GM21381 (cell line): ENCODE measurements around the gene MRPS24.
A peak's percentile ranks its signal among the peaks of the same experiment; 100 is the strongest.
"Not testable (repeated sequence)": the region's sequence is repeated elsewhere in the genome, so short reads cannot be mapped to it uniquely, and the experiment has no call there.

ENCODE experiments used
- ATAC-seq: cut with Tn5 transposase; IDR thresholded peaks from one replicate; pipeline ENCODE4 v1.9.1; 2021; ENCODE audit warnings: mild to moderate bottlenecking, moderate library complexity; ENCODE audit not compliant: unreplicated experiment

MRPS24 gene

GRCh38 chr7:43843296-43843695 is 26.0 kb downstream of the MRPS24 start:
- ATAC-seq = no peak

- ATAC-seq = no peak
Observed at GRCh38 chr7:43838201-43838658, 31.1 kb downstream of the MRPS24 start.

- ATAC-seq = peak; percentile 50
Observed at GRCh38 chr7:43834463-43835251, 34.7 kb downstream of the MRPS24 start.

GRCh38 chr7:43830917-43831316 is 38.4 kb downstream of the MRPS24 start:
- ATAC-seq = not testable (repeated sequence)

- no peak for ATAC-seq
Observed at GRCh38 chr7:43825391-43825808, 43.9 kb downstream of the MRPS24 start.

GRCh38 chr7:43824963-43825362 is 44.4 kb downstream of the MRPS24 start:
- no peak for ATAC-seq

- not testable (repeated sequence) for ATAC-seq
Observed at GRCh38 chr7:43824513-43824912, 44.8 kb downstream of the MRPS24 start.

- ATAC-seq = no peak
Observed at GRCh38 chr7:43823941-43824340, 45.4 kb downstream of the MRPS24 start.

- ATAC-seq = not testable (repeated sequence)
Observed at GRCh38 chr7:43823425-43823824, 45.9 kb downstream of the MRPS24 start.
